LoVo (cell line): ENCODE measurements around the gene PAWR.
"Not testable (repeated sequence)": the region's sequence is repeated elsewhere in the genome, so short reads cannot be mapped to it uniquely, and the experiment has no call there.

Source experiments
- DNase-seq: peaks from one replicate; pipeline ENCODE4 v3.0.0-alpha.2; 2016; ENCODE audit warnings: low spot score

Gene PAWR

DNA sequence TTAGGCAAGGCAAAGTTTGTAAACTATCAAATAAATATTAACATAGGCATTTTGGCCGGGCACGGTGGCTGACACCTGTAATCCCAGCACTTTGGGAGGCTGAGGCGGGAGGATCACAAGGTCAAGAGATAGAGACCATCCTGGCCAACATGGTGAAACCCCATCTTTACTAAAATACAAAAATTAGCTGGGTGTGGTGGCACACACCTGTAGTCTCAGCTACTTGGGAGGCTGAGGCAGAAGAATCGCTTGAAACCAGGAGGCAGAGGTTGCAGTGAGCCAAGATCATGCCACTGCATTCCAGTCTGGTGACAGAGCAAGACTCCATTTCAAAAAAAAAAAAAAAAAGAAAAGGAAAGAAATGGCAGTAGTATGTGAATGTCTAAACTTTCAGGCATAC, 43.9 kb downstream of the PAWR start:
- not testable (repeated sequence) for DNase-seq

DNA sequence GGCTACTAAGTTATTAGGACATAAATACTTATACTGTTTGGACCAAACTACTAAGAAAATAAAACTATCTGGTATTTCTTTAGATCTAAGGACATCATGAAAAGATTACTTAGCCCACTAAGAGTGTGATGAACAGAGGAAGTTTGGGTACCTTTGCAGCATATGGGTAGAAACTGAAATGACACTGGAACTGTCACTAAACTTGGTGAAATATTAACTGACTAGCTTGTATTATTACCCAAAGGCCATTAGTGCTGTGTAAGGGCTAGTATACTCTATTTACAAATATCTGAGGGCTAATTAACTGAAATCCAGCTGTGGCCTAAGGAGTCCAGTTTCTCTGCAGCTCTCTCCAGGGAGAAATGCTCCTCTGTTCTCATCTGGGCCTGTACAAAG, 45.5 kb downstream of the PAWR start:
- no peak for DNase-seq

DNA sequence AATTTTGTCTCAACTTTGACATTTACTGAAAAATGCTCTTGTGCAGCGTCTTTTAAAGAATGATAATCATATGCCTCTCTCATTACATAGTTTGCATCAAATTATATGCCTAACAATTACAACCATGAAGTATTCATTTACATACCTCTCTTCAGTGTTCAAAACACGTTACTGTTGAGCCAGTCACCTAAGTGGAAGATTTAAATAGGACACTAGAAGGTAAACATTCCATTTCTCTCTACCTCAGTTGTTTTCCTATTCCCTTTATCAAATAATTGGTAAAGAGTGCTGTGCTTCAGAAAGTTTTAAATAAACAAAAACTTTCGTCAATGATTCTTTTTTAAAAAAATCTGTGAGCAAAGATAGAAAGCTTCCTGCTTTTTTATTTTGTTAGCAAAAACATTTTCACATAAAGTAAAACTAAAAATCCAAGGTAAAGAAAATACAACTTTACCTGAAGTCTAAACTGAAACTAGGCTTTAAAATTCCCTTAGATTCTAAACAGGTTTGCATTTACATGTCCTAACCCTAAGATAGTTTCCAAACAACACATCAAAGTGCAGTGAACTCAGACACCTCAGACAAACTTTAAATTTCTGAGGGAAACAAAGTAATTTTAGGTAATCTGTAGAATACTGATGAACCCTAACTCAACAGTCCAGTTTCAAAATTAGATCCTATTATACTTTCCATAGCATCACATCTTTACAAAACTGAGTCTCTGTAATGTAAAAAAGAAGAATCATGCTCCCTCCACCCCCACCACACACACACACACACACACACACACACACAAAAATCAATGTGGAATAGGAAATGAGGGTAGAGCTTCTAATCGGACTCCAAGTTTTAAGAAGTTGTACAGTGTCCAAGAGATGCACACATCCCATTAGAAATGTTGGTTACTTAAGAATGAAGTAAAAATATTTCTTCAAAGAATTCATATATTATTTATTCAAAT, 46.2 kb downstream of the PAWR start:
- no peak for DNase-seq

DNA sequence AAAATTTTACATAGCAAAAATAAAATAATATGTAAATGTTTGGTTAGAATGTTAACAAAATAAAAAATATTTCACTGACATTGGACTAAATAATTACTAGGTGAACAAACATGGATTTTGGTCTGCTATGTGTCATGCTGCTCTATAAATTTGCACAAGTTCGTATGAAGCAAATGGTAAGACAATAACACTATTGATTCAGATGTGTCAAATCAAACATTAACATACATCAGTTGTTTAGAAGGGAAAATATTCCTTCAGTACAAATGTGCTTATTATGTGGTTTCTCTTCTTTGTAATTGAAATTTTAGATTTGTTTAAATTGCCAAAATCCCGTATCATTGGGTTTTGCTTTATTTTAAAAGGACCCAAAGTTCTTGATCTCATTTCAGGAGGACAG, 46.9 kb downstream of the PAWR start:
- DNase-seq: no peak

DNA sequence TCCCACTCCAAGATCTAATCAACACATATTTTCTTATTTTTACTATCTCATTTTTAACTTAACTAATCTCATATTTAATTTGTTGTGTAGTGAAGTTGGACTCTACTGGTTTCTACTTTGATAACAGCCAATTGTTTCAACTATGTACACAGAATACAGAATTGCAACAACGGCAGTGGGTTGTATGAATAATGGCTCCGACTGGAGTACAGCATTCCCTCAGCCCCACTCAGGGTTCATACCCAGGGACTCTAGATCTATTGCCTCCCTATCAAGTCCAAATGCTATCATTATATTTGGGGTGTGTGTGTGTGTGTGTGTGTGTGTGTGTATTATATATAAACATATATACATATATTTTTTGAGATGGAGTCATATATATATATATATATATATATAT, 52.3 kb downstream of the PAWR start:
- DNase-seq: no peak

DNA sequence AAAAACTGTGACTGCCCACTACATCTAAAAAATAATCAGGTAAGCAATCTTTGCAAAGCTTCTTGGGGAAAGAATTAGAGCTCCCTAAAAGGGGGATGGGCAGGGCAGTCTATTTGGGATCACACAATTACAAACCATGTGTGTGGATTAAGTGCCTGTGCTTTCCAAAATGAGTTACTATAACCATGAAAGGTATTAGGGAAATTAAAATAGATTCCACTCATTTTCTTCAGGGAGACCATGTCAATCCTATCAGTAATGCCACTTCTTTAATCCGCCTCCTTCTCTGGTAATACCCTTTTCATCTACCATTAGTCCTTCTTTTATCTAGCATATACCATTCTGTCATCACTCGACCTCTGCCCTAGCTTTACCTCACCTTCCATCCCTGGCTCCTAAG, 53.7 kb downstream of the PAWR start:
- DNase-seq: no peak

DNA sequence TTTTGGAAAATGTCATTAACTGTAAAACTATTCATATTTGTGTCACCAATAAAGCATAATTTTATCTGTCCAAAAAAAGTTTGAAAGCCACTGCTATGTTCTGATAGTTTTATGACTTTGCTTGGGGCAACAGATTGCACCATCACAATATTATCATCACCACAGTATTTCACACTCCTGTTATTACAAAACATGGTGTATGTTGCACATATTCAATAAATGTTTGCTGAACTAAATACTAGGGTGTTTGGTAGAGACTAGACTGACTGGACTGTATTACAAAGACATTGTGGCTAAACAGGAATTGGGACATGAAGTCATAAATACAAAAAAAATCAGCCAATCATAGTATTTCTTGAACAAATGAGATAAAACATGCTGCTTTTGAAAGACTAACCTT, 55.1 kb downstream of the PAWR start:
- DNase-seq: no peak

DNA sequence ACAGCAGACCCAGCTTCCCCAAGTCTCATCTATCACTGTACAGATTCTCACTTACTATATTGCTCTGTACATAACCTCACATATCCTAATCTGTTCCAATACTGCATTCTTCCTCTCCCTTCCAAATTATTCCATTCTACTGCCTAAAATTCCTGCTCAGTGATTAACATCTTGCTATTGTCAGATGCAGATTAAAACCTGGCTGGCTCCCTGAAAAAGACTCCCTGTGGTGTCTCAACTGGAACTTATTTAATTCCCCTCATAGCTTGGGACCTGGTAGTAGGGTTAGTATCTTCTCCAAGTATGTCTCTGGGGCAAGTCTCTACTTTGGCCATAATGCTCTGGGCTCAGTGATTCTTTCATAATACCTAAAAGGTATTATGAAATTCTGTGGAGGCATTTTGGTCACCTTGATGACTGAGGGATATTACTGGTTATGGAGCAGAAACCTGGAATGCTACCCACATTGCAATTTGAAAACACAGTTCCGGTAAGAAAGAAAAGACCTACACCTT, 55.8 kb downstream of the PAWR start:
- DNase-seq: no peak

DNA sequence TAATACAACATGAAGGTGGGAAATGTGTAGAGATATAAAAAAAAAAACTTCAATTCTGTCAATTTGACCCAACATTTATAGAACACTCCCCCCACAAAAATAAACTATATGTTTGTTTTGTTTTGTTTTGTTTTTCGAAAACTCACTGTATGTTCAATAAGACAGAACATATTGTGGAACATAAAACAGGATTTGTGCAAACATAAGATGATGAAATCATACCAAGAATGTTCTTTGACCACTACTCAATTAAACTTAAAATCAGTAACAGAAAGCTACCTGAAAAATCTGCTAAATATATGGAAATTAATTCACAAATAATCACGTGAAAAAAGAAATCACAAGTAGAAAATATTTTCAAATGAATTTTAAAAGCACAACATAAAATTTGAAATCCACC, 61.2 kb downstream of the PAWR start:
- no peak for DNase-seq

DNA sequence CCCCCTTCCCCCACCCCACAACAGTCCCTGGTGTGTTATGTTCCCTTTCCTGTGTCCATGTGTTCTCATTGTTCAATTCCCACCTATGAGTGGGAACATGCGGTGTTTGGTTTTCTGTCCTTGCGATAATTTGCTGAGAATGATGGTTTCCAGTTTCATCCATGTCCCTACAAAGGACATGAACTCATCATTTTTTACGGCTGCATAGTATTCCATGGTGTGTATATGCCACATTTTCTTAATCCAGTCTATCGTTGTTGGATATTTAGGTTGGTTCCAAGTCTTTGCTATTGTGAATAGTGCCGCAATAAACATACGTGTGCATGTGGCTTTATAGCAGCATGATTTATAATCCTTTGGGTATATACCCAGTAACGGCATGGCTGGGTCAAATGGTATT, 64.0 kb downstream of the PAWR start:
- DNase-seq: not testable (repeated sequence)

DNA sequence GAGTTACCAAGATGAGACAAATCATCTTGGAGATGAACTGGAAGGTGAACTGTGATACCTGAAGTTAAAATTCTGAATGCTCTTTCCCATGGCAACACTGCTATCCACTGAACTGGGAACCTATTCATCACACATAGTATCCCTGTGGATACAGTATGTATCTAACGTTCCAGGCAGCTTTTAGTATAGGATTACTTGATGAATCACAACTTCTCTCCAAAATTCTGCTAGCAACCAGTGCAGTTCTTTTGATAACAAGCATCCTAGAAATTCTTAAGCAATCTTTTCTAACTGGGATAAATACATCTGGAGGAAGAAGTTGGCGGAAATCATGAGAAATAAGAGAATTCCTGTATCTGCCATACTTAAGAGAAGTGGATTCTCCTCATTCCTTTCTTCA, 66.4 kb downstream of the PAWR start:
- no peak for DNase-seq

DNA sequence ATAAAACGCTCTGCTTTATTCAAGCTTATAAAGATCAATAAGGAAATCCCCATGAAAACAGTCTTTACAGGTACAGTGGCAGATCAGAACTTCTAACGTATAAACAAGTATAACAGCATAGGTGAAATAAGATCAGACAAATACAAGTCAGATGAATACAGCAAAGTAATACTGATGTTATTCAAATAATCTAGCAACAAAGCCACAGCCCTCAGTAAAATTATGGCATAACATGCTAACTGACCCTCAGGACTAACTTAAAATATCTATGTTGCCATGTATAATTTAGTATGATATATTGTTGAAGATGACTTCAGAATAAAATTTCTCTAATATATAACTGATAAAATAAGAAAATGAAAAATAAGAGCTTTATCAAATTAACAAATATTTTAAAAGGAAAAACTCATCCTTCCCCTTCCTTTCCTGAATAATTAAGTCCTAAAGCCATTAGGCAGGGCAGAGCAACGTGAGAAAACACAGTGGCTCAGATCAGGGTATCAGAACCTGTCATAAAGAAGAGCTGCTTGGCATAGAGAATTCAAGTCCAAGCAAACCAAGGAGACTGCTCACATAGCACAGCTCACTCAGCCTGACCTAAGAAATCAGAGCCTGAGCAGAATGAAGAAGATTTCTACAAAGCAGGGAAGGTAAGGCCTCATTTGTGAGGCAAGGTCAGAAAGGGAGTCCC, 70.7 kb downstream of the PAWR start:
- no peak for DNase-seq

DNA sequence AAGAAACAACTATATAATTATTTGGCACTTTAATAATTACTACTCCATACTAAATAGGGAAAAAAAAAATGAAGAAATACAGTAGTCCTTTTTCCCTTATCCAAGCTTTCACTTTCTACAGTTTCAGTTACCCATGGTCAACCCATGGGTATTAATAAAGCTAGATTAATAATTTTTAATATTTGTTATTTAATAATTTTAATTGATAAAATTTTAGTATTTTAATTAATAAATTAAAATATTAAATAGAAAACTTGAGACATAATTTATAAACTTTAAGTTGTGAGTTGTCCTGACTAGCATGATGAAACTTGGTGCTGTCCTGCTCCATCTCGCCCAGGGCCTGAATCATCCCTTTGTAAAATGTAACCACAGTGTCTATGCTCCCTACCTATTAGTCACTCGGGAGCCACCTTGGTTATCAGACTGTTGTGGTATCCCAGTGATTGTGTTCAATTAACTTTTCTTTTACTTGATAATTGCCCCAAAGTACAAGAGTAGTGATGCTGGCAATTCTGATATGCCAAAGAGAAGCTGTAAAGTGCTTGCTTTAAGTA, 71.8 kb downstream of the PAWR start:
- peak; percentile 39 for DNase-seq

DNA sequence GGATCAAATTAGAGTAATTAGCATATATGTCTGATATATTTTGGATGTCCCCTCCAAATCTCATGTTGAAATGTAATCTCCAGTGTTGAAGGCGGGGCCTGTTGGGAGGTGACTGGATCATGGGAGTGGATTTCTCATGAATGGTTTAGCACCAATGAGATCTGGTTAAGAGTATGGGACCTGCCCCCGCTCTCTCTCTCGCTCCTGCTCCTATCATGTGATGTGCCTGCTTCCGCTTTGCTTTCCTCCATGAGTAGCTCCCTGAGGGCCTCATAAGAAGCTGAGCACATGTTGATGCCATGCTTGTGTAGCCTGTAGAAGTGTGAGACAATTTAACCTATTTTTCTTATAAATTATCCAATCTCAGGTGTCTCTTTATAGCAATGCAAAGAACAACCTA, 73.1 kb downstream of the PAWR start:
- no peak for DNase-seq

DNA sequence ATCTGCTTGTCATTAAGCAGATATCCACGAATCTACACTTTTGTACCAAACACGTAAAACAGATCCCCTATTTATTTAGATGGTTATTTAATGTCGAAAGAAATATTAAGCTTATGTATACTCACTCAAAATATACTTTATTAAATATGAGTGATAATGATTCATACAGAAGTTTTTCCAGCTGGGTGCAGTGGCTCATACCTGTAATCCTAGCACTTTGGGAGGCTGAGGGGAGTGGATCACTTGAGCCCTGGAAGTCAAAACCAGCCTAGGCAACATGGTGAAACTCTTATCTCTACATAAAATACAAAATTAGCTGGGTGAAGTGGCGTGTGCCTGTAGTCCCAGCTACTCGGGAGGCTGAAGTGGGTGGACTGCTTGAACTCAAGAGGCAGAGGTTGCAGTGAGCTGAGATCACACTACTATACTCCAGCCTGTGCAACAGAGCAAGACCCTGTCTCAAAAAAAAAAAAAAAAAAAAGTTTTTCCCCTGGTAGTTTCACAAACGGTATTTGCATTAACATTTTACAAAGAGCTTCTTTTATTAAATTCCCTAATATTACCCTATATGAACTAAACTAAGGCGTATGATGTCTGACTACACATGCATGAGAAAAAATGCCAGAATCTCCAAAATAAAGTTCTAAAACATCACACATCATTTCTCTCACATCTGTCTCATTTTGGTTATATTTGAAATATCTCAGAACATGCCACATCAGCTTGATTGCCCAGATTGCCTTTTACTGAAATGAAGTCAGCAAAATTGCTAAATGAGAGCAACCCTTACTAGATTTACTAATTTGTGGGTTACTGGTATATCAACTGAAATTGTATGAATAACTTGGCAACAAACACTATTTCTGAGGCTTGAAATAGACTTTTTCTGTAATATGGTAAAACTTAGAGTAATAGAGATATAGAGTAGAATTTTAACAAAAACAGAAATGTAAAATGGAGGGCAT, 74.9 kb downstream of the PAWR start:
- DNase-seq: no peak

DNA sequence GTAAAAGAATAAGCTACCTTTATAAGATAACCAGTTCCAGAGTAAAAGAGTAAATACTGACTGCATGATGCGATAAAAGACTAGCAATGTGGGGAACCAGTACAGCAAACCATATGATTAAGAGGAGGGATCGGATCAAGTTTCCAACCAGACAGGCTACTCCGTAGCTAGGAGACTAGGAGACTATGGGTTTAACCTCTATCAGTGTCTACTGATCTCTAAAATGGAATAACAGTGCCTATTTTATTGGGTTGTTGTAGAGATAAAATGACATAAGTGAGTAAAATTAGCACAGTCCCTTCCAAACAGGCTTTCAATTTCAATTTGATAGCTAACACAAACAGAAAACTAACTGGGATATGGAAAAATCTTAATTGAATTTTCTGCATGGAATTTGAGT, 76.0 kb downstream of the PAWR start:
- no peak for DNase-seq

DNA sequence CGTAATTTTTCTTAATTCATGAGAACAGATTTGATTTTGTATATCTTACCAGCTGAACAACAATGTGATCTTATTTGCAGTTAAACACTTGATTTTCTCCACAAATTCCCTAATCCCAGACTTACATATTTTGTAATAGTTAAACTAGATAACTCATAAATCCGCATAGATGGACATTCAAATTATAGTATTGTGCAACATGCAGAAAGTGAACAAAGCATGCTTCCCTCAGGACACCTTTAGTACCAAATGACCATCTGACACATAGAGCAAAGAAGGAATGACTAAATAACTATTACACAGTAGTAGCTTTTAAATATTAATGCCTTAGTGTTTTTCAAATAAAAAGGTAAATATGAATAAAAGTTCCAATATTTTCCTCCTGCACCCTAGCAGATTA, 88.9 kb downstream of the PAWR start:
- DNase-seq: no peak

DNA sequence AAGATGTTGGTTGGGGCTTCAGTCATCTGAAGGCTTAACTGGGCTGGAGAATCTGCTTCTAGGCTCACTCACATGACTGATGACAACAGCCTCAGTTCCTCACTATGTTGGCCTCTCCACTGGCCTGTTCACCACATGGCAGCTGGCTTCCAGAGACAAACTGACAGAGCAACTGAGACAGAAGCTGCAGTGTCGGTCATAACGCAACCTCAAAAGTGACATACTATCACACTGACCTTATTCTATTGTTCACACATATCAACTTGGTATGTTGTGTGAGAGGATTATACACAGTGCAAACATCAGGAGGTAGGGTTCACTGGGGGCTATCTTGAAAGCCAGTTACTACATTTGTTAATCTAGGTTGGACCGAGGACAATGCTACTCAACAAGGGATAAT, 92.9 kb downstream of the PAWR start:
- DNase-seq: no peak

DNA sequence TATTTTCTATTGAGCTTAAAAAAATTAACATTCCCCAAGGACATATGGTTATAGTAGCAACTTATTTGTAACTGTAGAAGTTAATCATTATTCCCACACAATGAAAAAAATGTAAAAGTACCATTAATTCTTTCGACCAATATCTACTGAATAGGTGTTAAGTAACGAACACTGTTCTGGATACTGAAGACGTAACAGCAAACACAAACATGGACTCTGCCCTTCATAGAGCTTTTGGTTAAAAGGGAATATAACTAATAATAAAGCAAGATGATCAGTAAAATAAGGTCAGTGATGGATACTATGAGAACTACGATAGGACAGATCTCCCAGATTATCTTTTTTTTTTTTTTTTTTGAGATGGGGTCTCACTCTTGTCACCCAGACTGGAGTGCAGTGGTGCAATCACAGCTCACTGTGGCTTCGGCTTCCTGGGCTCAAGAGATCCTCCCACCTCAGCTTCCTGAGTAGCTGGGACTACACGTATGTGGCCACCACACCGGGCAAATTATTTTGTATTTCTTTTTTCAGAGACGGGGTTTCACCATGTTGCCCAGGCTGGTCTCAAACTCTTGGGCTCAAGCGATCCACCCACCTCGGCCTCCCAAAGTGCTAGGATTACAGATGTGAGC, 93.9 kb downstream of the PAWR start:
- DNase-seq: no peak

DNA sequence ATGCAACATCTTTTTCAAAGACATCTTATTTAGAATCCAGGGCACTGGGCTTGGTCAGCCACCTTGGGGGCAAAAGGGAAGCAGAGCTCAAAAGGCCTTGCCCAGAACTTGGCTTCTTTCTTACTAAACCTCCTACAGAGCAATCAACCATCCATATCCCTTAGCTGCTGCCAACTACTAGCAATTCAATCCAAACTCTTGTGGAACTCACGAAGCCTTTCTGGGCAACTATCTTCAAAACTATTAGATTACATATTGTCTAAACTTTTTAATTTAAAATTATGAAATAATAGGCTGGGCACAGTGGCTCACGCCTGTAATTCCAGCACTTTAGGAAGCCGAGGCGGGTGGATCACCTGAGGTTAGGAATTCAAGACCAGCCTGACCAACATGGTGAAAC, 95.5 kb downstream of the PAWR start:
- no peak for DNase-seq

DNA sequence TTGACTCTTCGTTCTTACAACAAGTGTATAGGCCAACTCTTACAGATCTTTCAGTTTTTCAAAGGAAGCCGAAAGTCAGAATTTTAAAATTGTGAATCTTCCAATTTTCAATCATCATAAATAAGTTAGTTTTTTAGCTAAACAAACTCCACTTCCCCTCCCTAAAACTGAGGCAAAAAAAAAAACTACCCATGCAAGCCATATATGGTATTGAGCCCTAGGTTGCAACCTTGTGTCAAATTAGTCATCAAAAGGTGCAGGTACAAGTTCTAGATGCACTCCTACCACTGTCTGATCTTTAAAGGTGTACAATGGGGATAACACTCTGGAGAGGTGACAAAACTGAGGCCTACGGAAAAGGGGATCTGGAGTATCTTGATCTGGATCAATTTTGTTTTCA, 97.9 kb downstream of the PAWR start:
- DNase-seq: no peak
